GM21737 (cell line): Measurements from ENCODE around the gene NLRP2B.
"Not testable (repeated sequence)": the region's sequence is repeated elsewhere in the genome, so short reads cannot be mapped to it uniquely, and the experiment has no call there.

Experiments
- ATAC-seq: cut with Tn5 transposase; IDR thresholded peaks from one replicate; pipeline ENCODE4 v1.9.1; 2021; ENCODE audit warnings: mild to moderate bottlenecking, moderate library complexity; ENCODE audit not compliant: unreplicated experiment

The NLRP2B gene

GRCh38 chrX:57680160-57680559 is at the start of gene NLRP2B:
Gene NLRP2B, minus strand, starts transcription at chrX:57680260.
- no peak for ATAC-seq

DNA sequence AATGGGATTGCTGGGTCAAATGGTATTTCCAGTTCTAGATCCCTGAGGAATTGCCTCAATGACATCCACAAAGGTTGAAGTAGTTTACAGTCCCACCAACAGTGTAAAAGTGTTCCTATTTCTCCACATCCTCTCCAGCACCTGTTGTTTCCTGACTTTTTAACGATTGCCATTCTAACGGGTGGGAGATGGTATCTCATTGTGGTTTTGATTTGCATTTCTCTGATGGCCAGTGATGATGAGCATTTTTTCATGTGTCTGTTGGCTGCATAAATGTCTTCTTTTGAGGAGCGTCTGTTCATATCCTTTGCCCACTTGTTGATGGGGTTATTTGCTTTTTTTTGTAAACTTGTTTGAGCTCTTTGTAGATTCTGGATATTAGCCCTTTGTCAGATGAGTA is 45.9 kb upstream of the NLRP2B start:
- not testable (repeated sequence) for ATAC-seq

DNA sequence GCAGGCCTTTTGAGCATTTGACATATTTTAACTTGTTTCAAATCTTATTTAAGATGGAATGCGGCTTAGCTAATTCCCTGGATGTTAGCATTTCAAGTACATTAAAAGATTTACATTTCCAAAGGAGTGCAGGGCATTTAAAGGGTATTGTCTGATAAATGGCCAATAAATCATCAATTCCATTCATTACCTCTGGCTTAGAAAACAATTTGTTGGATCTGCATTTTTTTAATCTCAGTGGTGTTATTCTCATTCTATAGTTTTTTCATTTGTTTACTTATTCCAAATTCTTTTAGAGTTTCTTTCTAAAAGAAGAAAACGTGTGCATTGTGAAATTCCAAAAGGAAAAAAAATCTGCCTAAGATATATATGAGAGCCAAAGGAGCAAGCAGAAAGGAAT is 1.3 kb upstream of the NLRP2B start:
- ATAC-seq = no peak

DNA sequence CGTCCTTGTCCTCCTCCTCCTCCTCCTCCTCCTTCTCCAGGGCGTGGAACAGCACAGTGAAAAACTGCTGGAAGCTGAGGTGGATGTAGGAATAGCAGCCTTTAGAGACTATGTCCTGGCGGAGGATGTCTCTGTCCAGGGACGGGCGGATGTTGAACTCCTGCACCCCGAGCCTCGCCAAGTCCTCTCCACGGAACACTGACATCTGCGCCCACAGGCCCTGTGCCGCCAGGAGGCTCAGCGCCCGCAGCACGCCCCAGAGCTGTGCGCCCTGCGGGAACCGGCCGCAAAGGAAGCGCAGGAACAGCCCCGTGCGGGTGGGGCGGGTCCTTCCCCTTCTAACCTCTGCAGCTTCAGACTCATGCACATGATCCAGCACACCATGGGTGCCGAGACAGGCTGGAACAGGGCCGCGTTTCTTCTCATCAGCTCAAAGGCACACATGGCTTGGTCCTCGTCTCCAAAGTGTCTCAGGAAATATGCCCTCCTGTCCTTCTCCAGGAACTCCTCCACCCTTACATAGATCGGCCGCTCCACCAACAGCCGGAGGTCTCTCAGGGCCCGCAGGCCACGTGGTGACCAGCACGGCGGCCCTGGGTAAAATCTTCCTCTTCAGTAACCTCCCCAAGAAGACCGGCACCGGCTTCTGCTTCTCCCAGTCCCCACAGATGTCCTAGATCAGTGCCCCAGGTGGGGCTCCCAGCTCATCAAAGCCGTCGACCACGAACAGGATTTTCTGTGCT is 1.2 kb downstream of the NLRP2B start:
- no peak for ATAC-seq

GRCh38 chrX:57677132-57677858 is 2.8 kb downstream of the NLRP2B start:
- ATAC-seq = no peak

GRCh38 chrX:57675320-57675719 is 4.7 kb downstream of the NLRP2B start:
- ATAC-seq = no peak

GRCh38 chrX:57674861-57675260 is 5.2 kb downstream of the NLRP2B start:
- no peak for ATAC-seq

DNA sequence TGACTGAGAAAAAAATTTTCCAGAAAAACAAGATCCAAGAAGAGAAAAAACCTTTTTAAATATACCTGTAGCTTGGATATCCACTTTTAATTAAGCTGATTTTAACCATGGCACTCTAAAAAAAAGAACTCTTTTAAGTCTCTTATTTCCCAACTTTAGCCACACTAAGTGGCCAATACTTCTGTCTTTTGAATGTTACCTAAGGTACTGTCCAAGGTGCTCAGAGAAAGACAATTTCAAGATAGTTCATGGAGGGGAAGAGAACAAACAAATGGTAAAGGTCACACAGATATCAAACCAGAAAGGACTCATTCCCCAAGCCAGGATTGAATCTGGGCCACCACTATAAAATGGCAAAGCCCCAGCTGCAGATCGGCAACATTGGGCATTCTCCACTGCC is 10.1 kb downstream of the NLRP2B start:
- no peak for ATAC-seq

- no peak for ATAC-seq
Measured at GRCh38 chrX:57667010-57667409, 13.1 kb downstream of the NLRP2B start.

DNA sequence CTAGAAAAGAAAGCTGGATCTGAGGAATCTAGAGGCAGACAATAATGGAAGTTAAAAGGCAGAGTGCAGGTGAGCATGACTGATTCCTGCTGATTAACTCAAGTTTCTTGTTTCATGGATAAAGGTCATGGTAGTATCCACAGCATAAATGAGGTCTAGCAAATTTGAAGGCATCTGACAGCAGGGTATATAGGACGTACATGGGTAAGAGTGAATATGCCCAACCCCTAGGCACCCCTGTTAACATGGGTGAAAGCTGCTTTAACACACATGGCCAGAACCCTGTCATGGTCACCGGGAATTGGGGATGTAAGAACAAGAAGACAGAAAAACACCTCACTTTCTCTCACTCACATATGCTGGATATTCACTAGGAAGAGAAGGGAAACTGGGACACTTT is 25.0 kb downstream of the NLRP2B start:
- ATAC-seq = no peak

DNA sequence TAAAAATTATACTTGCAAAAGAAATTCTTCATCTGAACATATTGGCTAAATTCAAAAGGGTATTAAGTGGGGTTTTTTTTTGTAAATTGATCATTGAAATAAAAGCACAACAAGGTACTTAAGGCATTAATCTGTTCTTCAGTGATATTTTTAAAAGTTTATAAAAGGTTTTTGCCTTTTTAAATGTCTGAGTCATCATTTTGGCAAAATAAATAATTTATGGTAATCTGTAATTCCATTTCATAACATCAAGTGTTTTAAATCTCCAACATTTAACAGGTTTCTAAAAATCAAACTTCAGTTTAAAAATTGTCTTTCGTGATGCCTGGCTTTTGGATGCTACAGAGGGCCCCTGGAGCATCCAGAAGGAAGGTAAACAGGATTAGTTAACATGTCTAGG is 27.4 kb downstream of the NLRP2B start:
- ATAC-seq = no peak

DNA sequence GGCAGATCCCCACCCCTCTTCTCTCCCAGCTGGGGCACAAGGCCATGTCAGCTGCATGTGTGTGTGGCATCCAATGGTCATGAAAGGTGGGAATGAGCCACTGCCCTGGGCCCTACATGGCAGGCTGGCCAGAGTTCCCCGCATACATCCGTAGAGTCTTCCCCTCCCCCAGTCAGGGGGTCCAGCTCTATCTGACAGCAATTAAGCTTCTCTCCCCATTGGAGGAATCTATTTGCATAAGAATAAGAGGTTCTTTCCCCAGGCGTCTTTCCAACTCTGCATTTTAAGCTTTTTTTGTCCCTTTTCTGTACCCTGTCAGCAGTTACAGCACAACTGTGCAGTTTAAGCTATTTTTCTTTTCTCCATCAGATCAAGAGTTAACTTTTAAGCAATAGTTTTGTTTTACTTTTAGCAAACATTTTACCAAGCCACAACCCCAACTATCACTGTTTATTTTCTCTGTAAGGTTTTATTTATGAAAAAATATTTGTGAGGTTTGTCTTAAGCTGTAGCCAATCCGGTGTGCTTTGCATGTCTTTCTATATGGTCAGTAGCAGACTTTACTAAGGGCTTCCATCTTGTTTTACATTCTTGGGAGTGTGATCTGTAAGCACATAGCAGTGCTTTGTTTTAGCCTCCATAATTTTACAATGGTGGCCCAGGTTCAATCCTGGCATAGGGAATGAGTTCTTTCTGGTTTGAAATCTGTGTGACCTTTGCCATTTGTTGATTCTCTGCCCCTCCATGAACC is 28.7 kb downstream of the NLRP2B start:
- ATAC-seq = no peak

GRCh38 chrX:57647020-57647419 is 33.0 kb downstream of the NLRP2B start:
- ATAC-seq = no peak

DNA sequence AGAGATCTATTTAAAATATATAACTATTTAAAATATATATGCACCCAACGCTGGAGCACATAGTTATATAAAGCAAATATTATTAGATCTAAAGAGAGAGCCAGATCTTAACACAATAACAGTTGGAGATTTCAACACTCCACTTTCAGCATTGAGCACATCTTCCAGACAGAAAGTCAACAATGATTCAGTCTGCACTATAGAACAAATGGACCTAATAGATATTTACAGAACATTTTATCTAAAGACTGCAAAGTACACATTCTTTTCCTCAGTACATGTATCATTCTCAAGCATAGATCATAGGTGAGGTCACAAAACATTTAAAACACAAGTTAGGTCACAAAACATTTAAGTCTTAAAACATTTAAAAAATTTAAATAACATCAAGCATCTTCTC is 36.4 kb downstream of the NLRP2B start:
- no peak for ATAC-seq

DNA sequence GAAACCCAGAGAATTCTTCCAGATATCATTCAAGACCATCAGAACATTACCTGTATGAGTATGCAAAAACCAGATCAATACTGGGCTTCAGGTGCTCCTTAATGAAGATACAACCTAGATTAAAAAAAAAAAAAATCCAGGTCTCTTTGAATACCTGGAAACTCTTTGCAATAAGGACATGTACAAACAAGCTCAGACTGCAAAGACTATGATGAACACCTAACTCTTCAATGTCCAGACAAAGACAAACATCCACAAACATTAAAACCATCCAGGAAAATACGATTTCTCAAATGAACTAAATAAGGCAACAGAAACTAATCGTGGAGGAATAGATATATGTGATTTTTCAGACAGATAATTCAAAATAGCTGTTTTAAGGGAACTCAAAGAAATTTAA is 38.7 kb downstream of the NLRP2B start:
- no peak for ATAC-seq

DNA sequence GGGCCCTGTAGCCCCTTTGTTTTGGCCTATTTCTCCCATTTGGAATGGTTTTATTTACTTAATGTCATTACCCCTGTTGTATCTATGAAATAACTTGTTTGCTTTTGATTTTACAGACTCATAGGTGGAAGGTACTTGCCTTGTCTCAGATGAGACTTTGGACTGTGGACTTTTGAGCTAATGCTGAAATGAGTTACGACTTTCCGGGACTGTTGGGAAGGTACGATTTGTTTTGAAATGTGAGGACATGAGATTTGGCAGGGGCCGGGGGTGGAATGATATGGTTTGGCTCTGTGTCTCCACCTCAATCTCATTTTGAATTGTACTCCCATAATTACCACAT is 39.4 kb downstream of the NLRP2B start:
- no peak for ATAC-seq

DNA sequence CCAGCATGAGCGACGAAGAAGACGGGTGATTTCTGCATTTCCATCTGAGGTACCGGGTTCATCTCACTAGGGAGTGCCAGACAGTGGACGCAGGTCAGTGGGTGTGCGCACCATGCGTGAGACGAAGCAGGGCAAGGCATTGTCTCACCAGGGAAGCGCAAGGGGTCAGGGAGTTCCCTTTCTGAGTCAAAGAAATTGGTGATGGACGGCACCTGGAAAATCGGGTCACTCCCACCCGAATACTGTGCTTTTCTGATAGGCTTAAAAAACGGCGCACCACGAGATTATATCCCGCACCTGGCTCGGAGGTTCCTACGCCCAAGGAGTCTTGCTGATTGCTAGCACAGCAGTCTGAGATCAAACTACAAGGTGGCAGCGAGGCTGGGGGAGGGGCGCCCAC is 50.6 kb downstream of the NLRP2B start:
- not testable (repeated sequence) for ATAC-seq
